NCI-H774 (cell line): ENCODE results near the gene DIPK1B.

Source experiments
- DNase-seq: peaks from one replicate; lab custom pipeline; 2025; lab: John Stamatoyannopoulos, UW

DIPK1B gene

DNA sequence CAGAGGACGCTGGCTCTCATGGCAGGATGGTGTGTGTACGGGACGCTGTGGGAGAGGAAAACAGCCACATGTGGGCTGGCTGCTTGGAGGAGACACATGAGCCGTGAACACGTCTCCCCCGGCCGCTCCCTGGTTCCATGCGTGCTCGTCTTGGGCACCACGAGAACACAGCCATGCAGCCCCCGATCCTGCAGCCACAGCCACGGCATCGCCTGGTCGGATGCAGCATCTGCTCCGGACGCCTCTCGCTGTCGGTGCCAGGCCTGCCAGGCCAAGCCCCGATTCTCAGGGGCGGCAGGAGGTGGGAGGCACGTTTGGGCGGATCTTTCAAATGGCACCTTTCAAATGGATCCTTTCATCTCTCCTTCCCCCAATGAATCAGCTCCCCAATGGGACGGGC is 27.1 kb downstream of the DIPK1B start:
- no peak for DNase-seq

DNA sequence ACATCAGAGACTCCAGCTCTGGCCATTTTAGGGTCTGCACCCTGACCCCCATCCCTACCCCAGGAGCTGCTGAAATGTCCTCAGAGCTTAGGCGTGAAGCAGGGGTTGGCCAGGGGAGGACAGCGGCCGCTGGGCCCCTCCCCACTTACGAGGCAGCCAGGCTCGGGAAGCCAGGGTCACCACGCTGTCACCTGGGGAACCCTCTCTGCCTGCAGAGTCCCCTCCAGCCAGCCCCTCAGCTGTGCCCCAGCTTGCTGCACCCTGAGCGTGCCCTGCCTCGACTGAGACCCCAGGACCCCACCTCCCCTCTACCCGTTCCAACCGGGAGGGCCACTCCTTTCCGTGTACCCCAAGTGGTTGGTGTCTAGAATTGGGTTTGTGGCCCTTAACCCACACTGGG is 27.7 kb downstream of the DIPK1B start:
- DNase-seq = no peak

DNA sequence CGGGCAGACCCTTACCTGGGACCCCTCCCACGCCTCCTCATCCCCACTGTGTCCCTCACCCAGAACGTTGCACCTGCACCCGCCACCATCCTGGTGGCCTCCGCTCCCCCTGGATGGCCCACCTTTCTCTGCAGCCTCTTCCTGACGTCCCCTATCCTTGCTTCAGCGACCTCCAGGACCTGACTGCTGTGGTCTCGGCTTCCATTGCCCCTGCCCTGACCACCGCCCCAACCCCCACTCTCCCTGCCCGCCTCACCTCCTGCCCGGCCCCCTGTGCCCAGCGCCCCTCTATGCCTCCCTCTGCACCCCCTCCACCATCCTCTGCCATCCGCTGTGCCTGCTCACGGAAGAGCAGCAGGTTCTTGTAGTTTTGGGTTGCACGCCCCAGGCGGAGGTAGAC is 28.1 kb downstream of the DIPK1B start:
- no peak for DNase-seq

DNA sequence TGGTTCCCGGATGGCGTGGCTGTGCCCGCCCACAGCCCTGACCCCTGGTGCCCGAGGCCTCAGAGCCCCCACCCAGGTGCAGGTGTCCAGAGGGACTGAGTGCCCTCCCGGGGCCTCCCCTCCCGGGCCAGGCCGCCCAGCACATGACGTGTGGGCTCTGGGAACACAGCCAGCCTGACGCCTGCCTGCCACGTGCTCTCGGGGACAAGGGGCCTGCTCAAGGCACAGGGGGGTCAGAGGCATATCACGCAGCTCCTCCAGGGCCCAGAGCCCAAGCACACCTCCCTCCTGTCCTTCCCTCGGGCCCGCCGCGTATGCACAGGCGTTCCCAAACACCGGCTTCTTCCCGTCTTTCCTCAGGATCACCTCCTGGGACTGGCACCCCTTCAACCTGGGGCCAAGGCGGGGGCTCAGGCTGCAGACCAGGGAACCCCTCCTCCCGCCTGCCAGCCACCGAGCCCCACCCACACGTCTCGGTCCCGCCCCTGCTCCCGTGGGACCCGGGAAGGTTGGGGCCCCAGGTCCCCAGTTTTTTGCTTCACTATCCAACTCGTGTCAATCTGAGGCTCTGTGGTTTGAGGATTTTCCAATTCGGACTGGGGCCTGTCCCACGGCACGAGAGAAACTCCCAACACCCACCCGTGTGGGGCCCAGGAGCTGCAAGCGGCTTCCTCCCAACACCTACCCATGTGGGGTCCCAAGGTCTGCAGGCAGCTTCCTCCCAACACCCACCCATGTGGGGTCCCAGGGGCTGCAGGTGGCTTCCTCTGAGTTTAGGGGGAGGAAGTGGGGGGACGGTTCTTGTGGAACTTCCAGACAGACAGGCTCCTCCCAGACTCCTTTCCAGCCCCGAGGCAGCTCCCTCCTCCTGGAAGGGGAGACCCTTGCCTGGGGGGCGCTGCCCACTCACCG is 28.9 kb downstream of the DIPK1B start:
- no peak for DNase-seq

DNA sequence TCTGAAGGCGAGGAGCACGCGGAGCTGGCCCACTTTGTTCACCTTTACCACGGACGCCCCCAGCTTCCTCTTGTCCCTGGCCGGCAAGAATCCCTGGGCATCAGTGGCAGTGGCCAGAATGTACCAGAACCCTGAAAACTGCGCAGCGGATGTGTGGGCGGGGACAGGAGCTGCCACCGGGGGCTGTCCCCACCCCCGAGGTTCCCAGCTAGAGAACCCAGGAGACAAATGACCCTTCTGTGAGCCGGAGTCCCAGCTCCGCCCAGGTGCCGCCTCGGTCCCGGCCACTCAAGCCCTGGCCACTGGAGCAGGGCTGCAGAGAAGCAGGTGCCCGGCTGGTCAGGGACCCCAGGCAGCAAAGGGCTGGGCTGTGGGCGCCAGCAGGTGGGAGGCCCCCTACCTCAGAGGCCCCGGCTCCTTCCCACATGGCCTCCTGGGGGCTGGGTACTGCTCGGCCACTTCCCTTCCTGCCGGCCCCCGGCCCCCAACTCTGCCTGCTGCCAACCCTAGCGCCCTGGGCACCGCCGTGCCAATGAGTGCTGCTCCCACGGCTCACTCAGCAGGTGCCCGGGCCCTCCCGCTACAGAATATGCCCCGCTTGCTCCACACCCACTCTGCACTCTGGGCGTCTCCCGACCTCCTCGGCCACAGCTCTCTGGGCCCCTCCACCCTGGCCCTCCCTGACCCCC is 29.7 kb downstream of the DIPK1B start:
- DNase-seq = no peak

DNA sequence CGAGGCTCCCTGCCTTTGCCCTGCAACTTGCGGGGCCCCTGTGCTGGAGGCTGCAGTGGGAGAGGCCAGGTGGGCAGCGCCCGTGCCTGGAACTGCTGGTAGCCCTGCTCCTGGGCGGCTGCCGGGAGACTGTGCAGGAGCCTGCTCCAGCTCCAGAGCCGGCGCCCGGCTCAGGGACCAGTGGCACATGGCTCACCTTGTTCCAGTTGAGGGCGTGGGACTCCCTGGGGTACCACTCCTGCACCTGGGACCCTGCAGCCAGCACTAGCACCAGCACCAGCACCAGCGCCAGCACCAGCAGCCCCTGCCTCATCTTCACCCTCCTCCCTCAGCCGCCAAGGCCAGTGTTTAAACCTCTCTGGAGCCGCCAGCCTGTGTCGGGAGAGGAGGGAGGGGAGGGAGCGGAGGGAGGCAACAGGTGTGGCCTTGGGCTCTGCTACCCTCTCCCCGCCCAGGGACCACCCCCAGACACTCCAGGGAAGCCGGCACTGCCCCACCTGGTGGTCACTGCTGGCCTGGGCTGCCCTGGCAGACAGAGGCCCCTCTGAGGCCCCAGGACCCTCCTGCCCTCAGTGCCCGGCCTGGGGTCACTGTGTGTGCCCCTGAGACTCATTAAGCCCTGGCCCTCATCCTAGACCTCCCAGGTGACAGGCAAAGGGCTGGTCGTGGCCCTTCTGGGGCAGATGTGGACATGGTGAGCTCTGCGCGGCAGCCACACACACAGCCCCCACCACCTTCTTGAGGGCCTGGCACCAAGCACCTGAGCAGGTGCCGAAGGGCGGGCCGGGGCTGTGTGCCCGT is 30.4 kb downstream of the DIPK1B start, which contains the start of gene LCN10:
Gene LCN10 (minus strand): TSS at position 350 of the 801 bp plus-strand sequence. CDS start 37 bp downstream, at position 313.
- DNase-seq = no peak

DNA sequence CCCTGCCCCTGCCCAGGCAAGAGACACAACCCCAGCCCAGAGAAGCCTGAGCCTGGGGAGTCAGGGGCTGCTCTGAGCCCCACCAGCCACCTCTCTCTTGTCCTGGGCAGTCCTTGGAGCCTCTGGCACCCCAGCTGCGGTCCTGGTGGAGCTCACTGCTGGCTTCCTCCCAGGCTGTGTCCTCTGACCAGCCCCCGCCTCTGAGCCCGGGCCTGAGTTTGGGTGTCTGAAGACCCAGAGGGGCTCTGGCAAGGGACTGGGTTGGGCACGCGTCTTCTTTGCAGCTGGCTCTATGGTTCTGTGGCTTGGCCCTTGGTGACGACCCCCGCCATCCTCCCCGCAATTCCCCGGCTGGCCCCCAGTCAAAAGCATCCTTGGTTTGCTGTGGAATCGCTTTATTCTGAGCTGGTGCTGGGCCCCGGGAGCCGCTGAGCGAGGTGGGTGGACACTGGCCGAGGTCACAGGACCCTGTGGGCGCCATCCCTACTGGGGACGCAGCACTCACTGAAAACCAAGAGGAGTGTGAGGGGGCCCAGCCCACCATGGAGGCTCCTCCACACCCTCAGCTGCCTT is 31.4 kb downstream of the DIPK1B start:
- no peak for DNase-seq

DNA sequence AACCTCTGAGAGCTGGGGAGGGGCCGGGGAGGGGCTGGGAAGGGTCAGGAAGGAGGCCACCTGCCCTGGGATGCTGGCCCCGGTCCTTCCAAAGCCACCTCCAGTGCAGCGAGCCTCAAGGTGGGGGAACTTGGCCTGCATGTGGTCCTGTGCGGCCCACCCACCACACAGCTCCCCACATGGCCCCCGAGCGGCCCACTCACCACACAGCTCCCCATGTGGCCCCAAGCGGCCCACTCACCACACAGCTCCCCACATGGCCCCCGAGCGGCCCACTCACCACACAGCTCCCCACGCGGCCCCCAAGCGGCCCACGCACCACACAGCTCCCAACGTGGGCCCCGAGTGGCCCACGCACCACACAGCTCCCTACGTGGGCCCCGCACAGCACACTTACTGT is 32.4 kb downstream of the DIPK1B start:
- no peak for DNase-seq

DNA sequence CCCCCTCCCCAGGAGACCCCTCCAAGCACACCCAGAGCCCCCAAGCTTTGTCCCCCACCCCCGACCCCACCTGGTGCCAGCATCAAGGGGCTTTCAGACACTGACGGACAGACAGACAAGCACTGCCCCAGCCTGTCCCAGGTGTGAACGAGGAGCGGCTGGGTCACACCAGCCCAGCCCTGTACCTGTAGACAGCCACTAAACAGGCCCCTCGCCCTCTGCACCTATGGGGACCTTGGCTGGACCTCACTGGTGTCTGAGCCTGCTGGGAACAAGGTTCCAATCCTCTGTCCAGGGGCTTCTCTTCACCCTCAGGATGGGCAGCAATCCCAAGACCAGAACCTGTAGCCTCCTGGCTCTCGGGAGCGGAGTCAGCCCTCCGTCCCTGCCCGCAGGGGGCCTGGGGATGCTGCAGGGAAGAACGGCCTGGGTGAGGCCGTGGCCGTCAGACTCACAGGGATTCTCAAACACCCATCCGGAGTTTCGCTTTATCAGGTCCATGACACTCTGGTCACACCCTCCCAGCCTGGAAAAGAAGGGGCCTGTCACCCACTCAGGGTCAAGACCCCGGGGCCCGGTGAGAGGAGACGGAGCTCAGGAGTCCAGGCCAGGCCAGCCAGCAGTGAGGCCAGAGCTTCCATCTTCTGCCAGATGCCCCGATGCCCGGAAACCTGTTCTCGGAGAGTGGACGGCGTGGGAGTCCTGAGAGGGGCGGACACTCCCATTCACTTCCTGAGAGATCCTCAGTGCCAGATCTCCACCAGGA is 33.2 kb downstream of the DIPK1B start:
- DNase-seq = no peak

DNA sequence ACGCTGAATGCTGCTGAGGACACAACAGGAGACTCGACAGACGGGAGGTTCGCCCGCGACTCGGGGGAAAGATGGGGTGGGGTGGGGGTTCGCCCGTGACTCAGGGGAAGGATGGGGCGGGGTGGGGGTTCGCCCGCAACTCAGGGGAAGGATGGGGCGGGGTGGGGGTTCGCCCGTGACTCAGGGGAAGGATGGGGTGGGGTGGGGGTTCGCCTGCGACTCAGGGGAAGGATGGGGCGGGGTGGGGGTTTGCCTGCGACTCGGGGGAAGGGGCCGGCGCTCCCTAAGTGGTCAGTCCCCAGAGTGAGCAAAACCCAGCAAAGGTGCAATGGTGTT is 33.8 kb downstream of the DIPK1B start:
- DNase-seq = no peak

DNA sequence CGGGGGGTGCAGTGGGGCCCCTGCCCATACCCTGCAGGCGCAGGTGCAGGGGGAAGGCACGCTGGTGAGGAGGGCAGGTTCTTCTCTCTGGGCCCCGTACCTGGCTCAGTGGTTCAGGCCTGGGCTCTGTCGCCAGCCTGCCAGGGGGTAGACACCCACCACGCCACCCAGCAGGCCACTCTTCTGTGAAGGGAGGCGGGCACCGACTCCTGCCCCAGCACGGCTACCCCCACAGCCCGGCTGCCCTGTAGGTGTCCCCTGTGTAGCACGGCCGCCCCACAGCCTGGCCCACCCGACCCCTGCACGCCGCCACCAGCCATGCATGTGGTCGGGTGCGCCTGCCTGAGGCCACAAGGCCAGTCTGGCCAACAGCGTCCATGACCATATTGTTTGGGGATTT is 34.2 kb downstream of the DIPK1B start:
- no peak for DNase-seq

DNA sequence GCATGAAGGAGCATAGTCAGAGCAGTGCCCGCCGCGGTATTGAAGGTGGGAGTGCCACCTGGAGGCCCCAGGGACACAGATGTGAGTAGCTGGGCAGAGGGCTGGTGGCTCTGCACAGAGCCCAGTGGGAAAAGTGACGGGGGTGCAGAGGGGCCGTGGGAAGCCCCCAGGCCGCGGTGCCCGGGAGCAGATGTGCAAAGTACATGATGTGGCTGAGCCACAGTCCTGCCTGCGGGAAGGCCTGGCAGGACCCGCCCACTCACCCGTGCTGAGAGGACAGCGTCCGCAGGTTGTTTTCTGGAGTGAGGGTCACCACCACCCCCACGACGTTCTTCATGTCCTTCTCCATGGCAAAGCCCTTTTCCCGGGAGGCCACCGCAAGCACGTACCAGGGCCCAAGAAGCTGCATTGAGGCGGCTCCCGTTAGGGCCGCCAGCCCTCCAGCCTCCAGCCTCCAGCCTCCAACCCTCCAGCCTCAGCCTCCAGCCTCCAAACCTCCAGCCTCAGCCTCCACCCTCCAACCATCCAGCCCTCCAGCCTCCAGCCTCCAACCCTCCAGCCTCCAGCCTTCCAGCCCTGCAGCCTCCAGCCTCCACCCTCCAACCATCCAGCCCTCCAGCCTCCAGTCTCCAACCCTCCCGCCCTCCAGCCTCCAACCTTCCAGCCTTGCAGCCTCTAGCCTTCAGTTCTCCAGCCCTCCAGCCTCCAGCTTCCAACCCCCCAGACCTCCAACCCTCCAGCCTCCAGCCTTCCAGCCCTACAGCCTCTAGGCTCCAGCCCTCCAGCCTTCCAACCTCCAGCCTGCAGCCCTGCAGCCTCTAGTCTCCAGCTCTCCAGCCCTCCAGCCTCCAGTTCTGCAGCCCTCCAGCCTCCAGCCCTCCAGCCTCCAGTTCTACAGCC is 35.0 kb downstream of the DIPK1B start:
- DNase-seq = no peak

DNA sequence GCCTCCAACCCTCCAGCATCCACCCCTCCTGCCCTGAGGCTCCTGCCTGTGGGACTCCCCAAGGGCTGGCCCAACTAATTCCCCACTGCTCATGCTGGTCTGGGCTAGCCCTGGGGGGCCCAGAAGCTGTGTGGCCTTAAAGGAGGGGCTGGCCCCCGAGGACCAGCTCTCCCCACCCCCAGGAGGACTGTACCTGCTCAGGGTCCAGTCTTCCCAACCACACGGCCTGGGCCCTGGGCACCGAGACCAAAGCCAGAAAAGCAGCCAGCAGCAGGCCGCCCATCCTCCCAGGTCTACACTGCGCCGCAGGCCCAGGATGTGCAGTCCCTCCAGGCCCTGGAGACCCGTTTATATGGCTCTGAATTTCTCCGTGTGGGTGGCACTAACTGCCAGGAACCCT is 35.8 kb downstream of the DIPK1B start, which contains the start of gene LCN6:
Gene LCN6 (minus strand): TSS at position 325 of the 400 bp plus-strand sequence. CDS start 42 bp downstream, at position 283.
- no peak for DNase-seq

DNA sequence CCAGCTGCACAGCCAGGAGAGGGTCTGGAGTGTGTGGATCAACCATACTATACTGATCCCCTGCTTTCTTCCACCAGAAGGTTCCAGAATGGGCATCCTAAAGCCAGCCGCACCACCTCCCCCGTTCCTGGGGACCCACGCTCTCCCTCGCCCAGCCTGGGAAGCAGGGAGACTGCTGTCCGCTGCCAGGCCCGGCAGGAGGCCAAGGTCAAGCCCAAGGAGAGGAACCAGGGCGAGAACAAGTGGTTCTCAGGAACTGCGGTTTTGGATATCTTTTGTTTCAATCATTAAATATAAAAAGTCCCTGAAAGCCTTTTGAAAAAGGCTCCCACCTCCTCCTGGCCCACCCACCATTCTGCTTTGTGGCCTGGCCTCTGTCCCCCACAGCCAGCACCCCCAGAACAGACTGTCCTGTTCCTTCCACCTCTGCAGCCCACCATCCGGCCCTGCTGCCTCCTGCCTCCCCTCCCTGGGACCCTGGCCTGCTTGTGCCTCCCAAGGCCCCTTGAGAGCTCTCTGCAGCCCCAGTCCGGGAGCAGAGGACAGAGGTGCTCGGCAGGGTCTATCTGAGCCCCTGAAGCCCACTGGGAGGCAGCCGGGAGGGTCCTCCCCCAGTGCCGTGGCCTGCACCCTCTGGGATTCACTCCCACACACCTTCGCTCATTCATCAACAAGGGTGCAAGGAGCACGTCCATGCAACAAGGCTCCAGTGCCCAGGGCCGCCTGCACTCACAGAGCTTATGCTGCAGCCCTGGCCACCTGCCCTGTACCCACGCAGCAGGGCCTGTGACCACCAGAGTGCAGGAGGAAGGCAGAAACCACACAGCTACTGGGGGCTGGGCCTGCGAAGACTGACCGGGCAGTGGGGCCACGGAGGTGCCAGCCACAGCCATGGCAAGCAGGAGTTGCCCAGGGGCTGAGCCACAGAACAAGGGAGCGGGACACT is 36.6 kb downstream of the DIPK1B start:
- no peak for DNase-seq

DNA sequence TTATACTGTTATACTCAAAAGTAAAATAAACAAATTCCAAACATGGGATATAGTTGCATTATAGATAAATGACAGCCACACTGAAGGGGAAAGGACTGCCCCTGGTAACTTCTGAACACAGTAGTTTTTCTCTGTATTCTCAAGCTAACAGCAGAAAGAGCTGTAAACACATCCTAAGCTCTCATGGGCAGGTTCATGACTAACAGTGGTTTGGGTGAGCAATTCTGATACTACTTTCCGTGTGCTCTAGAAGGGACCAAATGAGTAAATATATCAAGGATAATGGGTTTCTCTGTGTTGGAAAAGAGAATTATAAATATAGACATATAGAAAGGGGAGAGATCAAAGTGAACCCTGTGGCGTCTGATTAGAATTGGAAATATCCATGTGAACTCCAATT is 38.2 kb downstream of the DIPK1B start:
- DNase-seq = no peak

DNA sequence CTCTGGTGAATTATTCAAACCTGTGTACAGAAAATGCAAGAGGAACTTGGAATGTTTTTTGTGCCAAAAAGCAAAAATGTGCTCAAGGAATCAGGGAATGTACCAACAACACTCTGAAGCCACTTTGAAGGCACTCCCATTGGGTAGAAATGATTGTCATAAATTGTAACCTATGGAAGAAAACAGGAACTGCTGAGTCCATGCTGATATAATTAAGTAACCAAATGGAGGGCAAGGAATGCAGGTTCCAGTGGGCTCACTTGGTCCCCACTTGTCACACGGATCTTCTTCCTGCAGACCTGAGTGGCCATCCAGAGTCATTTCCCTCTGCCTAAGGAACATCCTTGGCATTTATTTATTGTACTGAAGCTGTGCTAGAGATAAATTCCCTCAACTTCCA is 38.9 kb downstream of the DIPK1B start:
- DNase-seq = no peak

DNA sequence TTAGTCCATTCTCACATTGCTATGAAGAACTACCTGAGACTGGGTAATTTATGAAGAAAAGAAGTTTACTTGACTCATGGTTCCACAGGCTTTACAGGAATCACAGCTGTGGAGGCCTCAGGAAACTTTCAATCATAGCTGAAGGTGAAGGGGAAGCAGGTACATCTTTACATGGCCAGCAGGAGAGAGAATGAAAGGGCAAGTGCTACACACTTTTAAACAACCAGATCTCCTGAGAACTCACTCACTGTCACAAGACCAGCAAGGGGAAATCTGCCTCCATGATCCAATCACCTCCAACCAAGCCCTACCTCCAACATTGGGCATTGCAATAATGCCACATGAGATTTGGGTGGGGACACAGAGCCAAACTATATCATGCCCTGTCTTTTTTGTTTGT is 39.4 kb downstream of the DIPK1B start:
- no peak for DNase-seq

DNA sequence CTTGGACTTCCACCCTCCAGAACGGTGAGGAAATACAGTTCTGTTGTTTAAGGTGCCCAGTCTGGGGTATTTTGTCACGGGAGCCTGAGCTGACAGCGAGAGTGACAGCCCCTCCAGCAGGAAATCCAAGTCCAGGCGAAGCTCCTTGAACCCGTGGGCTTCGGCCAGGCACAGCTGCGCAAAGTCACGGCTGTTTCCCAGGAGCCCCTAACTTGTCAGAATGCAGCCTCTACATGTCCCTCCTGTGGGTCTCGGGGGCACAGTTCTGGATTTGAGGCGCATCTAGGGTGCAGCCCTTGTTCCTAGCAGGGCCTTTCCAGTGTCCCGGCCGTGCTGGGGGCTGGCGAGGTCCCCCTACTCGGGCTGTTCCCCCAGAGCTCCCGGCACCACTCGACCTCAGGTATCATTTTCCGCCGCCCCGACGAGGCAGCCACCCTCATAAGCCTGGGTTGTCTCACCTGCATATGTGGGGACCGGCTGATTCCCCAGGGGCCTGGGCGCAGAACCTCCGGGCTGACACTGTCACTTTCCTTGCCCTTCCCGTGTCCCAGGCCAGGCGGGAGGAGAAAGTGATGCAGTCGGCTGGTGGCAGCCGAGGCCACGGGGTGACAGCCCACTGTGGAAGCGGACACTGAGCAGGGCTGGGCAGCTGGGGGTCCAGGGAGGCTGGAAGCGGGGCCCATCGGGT is 41.1 kb downstream of the DIPK1B start:
- no peak for DNase-seq
